Keratinocyte (primary cell): ENCODE data around the gene PEX7. TPM values are rescaled to one million over a fixed set of nuclear protein-coding genes. Genes with fewer than 3 reads are reported as not detected.

Experiments
- DNase-seq: peaks from one replicate; pipeline ENCODE4 v3.0.0-alpha.2; 2011; ENCODE audit warnings: low read depth, missing footprints, low spot score
- FAIRE-seq: peaks from 2 replicates; lab custom pipeline; 2011; peaks lifted over from hg19 to GRCh38; lab: Jason Lieb, UNC
- H2AFZ ChIP-seq: 2 replicates; pipeline ENCODE4 v1.6.0; 2012; ENCODE audit warnings: low read length, control low read depth, inconsistent platforms; ENCODE audit not compliant: control insufficient read depth
- H3K27ac ChIP-seq: 2 replicates; pipeline ENCODE4 v1.5.1; 2011; ENCODE audit warnings: low read length; ENCODE audit not compliant: control insufficient read depth, insufficient read depth
- H3K27me3 ChIP-seq: 3 replicates; pipeline ENCODE4 v1.6.0; 2011; ENCODE audit warnings: low read length; ENCODE audit not compliant: control insufficient read depth, insufficient read depth; ENCODE audit errors: extremely low read depth
- H3K36me3 ChIP-seq, 2 experiments: 2 replicates in 1 of 2; 3 replicates in 1 of 2; pipeline ENCODE4 v1.5.1; 2011; ENCODE audit warnings: low read length in 2 of 2, mild to moderate bottlenecking in 1 of 2; ENCODE audit not compliant: control insufficient read depth in 2 of 2, insufficient read depth in 2 of 2; ENCODE audit errors: extremely low read depth in 1 of 2
- H3K4me1 ChIP-seq: 3 replicates; pipeline ENCODE4 v1.5.1; 2011; ENCODE audit warnings: low read length; ENCODE audit not compliant: control insufficient read depth, insufficient read depth; ENCODE audit errors: extremely low read depth
- H3K4me2 ChIP-seq: 3 replicates; pipeline ENCODE4 v1.6.0; 2011; ENCODE audit warnings: low read depth, low read length; ENCODE audit not compliant: control insufficient read depth, insufficient read depth; ENCODE audit errors: extremely low read depth
- H3K4me3 ChIP-seq, 3 experiments: fragments of 200-600 bp in 1 of 3; sonication (generic) in 1 of 3; 2 replicates in 2 of 3; 3 replicates in 1 of 3; pipeline ENCODE4 v1.5.1; 2011 to 2016; ENCODE audit warnings: low read length in 3 of 3, mild to moderate bottlenecking in 3 of 3, control low read depth in 2 of 3, inconsistent platforms in 1 of 3, low read depth in 1 of 3, mixed read lengths in 1 of 3, mixed run types in 1 of 3, moderate library complexity in 1 of 3; ENCODE audit not compliant: control insufficient read depth in 2 of 3, insufficient read depth in 2 of 3; ENCODE audit errors: extremely low read depth in 1 of 3
- H3K79me2 ChIP-seq: 2 replicates; pipeline ENCODE4 v1.6.0; 2012; ENCODE audit warnings: low read length; ENCODE audit not compliant: control insufficient read depth, insufficient read depth
- H3K9ac ChIP-seq: 3 replicates; pipeline ENCODE4 v1.6.0; 2011; ENCODE audit warnings: low read length; ENCODE audit not compliant: control insufficient read depth, insufficient read depth; ENCODE audit errors: extremely low read depth
- H3K9me1 ChIP-seq: 3 replicates; pipeline ENCODE4 v1.6.0; 2011; ENCODE audit warnings: low read length; ENCODE audit not compliant: control insufficient read depth, insufficient read depth; ENCODE audit errors: extremely low read depth
- H3K9me3 ChIP-seq: 2 replicates; pipeline ENCODE4 v1.5.1; 2012; ENCODE audit warnings: low read depth, low read length; ENCODE audit not compliant: control insufficient read depth
- H4K20me1 ChIP-seq: 3 replicates; pipeline ENCODE4 v1.6.0; 2011; ENCODE audit warnings: low read length; ENCODE audit not compliant: control insufficient read depth, insufficient read depth; ENCODE audit errors: extremely low read depth
- CTCF ChIP-seq, 3 experiments: IDR thresholded peaks in 1 of 3; conservative IDR thresholded peaks in 1 of 3; optimal IDR thresholded peaks in 1 of 3; 2 replicates in 2 of 3; 3 replicates in 1 of 3; pipeline versions ENCODE3 to v1.5.1; 2011; ENCODE audit warnings: low read length in 3 of 3, mild to moderate bottlenecking in 3 of 3, moderate library complexity in 2 of 3, control low read depth in 1 of 3, inconsistent platforms in 1 of 3; ENCODE audit not compliant: insufficient read depth in 2 of 3; ENCODE audit errors: extremely low read depth in 1 of 3
- EZH2 ChIP-seq: IDR thresholded peaks from one replicate; pipeline ENCODE4 v1.6.1; 2012; ENCODE audit warnings: inconsistent platforms, mild to moderate bottlenecking, low read length, moderate library complexity
- dilution Hi-C: fragments of 300-500 bp; cut with MboI; formaldehyde crosslinking; loops from one replicate; pipeline ENCODE4 v1.7.0; 2020; ENCODE audit warnings: low sequenced_read_pairs; ENCODE audit not compliant: extremely low pct_ligation_motif_present
- polyA plus RNA-seq, 5 experiments: library from polyadenylated mRNA; depleted of rRNA in 3 of 5; stranded (reverse) in 3 of 5; stranded (forward) in 1 of 5; unstranded in 1 of 5; fragments of >200 nt; gene quantifications; 1 replicate in 1 of 5; 2 replicates in 3 of 5; 3 replicates in 1 of 5; pipeline versions ENCODE4 v1.2.1 to v1.2.3, GENCODE V29; 2011 to 2012; ENCODE audit warnings: missing spikeins in 2 of 5, low read depth in 1 of 5, low replicate concordance in 1 of 5

PEX7 gene
- polyA plus RNA-seq, 1 donor (not counting 4 experiments of a cell fraction or from before 2014, with no cell fraction given): 15.6 TPM

GRCh38 chr6:136784271-136784664, 38.1 kb upstream of the PEX7 start:
- no peak overlapping the region for H3K4me3 ChIP-seq
- H3K9me3 ChIP-seq: no peaks in the 10 kb centered on the region
- H3K27ac ChIP-seq: no peak overlapping the region
- H3K9ac ChIP-seq: no peak overlapping the region
- no peaks in the 10 kb centered on the region for H3K27me3 ChIP-seq
- H4K20me1 ChIP-seq: no peaks in the 10 kb centered on the region
- no peaks in the 10 kb centered on the region for H3K9me1 ChIP-seq
- dilution Hi-C loops: no loop called here
- FAIRE-seq (no peak), DNase-seq (no peak)
- peaks cover 21% of the 10 kb centered on the region for H3K79me2 ChIP-seq
- peaks cover 45% of the 10 kb centered on the region for H3K4me1 ChIP-seq
- H3K4me2 ChIP-seq: no peak overlapping the region
- TF ChIP-seq EZH2 (no peak), CTCF (optimal IDR thresholded peaks at IDR 0.05 in 1 of 3, IDR thresholded peaks at IDR 0.05 in 1 of 3, conservative IDR thresholded peaks at IDR 0.05 in 1 of 3; ENCODE audit: extremely low read depth in 1 of 3, insufficient read depth in 2 of 3, low read length in 3 of 3) (no peak)
- no peak overlapping the region for H2AFZ ChIP-seq
- no peaks in the 10 kb centered on the region for H3K36me3 ChIP-seq

GRCh38 chr6:136784910-136785746, 37.3 kb upstream of the PEX7 start:
- DNase-seq: no peak
- H3K79me2 ChIP-seq: peaks cover 28% of the 10 kb centered on the region
- FAIRE-seq: no peak
- dilution Hi-C loops: no loop called here
- no peak overlapping the region for H3K27ac ChIP-seq
- no peaks in the 10 kb centered on the region for H4K20me1 ChIP-seq
- H3K9me3 ChIP-seq: no peaks in the 10 kb centered on the region
- peak overlapping the region; percentile 4 for H2AFZ ChIP-seq
- peaks cover 45% of the 10 kb centered on the region for H3K4me1 ChIP-seq
- TF ChIP-seq CTCF (optimal IDR thresholded peaks at IDR 0.05 in 1 of 3, IDR thresholded peaks at IDR 0.05 in 1 of 3, conservative IDR thresholded peaks at IDR 0.05 in 1 of 3; ENCODE audit: extremely low read depth in 1 of 3, insufficient read depth in 2 of 3, low read length in 3 of 3) (no peak), EZH2 (no peak)
- H3K9ac ChIP-seq: no peak overlapping the region
- H3K27me3 ChIP-seq: no peaks in the 10 kb centered on the region
- no peak overlapping the region for H3K4me3 ChIP-seq
- H3K36me3 ChIP-seq: no peaks in the 10 kb centered on the region
- H3K4me2 ChIP-seq: peak overlapping the region; percentile 3
- no peaks in the 10 kb centered on the region for H3K9me1 ChIP-seq
